Fibroblast of skin of back (primary cell): ENCODE measurements around the gene CAV1.

Experiments used
- DNase-seq: peaks from one replicate; pipeline ENCODE4 v3.0.0-alpha.2; 2013

Gene CAV1

DNA sequence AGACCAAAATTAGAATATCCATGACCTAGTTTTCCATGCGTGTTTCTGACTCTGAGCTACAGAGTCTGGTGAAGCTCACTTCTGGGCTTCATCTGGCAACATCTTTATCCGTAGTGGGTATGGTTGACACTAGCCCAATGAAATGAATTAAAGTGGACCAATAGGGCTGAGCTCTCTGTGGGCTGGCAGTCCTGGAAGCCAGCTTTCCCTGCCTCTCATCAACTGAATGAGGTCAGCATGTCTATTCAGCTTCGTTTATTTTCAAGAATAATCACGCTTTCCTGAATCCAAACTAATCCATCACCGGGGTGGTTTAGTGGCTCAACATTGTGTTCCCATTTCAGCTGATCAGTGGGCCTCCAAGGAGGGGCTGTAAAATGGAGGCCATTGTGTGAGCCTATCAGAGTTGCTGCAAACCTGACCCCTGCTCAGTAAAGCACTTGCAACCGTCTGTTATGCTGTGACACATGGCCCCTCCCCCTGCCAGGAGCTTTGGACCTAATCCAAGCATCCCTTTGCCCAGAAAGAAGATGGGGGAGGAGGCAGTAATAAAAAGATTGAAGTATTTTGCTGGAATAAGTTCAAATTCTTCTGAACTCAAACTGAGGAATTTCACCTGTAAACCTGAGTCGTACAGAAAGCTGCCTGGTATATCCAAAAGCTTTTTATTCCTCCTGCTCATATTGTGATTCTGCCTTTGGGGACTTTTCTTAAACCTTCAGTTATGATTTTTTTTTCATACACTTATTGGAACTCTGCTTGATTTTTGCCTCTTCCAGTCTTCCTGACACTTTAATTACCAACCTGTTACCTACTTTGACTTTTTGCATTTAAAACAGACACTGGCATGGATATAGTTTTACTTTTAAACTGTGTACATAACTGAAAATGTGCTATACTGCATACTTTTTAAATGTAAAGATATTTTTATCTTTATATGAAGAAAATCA lies 35.5 kb downstream of the CAV1 start:
- peak; percentile 25 for DNase-seq

DNA sequence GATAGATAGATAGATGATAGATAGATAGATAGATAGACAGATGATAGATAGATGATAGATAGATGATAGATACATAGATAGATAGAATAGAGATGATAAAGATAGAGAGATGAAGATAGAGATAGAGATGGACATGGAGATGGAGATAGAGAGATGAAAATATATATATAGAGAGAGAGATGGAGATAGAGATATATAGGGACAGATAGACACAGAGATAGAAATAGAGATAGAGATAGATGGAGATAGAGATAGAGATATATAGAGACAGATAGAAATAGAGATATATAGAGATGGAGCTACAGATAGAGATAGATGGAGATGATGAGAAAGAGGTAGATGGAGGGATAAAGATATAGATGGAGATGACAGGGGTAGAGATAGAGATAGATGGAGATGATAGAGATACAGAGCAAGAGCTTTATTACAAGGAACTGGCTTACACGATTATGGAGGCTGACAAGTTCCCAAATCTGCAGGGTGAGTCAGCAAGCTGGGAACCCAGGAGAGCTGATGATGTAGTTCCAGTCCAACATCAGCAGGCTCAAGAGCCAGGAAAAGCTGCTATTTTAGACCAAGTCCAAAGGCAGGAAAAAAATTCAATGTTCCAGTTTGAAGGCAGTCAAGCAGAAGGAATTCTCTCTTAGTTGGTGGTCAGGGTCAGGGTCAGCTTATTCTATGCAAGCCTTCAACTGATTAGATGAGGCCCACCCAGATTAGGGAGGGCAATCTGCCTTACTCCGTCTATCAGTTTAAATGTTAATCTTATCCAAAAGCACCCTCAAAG lies 37.1 kb downstream of the CAV1 start:
- DNase-seq: peak; percentile 71

DNA sequence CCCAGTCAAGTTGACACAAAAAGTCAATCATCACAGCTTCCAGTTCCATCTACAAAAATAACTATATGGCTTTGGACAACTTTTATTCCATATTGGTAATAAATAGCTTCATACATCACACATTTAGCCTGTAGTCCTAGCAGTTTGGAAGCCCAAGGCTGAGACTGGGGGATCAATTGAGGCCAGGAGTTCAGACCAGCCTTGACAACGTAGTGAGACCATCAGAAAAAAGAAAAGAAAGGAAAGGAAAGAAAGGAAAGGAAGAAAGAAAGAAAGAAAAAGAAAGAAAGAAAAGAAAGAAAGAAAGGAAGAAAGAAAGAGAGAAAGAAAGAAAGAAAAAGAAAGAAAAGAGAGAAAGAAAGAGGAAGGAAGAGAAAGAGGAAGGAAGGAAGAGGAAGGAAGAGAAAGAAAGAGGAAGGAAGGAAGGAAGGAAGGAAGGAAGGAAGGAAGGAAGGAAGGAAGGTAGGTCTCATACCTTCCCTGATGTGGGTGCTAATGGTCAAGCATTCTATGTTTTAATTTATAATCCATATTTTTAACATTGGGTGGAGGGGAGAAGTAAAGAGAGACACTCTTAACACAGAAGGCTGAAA lies 37.8 kb downstream of the CAV1 start:
- DNase-seq: no peak

- DNase-seq: peak; percentile 59
These were observed 41.1 kb downstream of the CAV1 start for GRCh38 chr7:116565981-116566380.

- no peak for DNase-seq
These were observed 41.8 kb downstream of the CAV1 start for GRCh38 chr7:116566666-116567065.

DNA sequence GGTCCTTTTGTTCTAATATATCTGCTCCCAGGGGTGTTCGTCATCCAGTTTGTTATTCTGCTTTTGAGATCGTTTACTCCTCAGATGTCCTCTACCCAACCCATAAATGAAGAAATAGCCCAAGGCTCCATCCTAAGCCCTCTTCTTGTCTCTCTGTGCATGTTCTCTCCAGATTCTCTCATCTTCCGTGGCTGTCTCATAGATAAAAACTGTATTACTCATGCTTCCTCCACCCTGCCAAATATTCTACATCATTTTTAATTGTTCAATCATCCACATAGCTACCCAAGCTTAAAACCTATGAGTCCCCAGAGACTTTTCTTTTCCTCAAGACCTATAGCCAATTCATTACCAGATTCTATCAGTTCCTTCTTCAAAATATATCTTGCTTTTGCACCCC lies 44.9 kb downstream of the CAV1 start:
- DNase-seq: peak; percentile 98

- DNase-seq: peak; percentile 34
These were observed 45.5 kb downstream of the CAV1 start for GRCh38 chr7:116570306-116570705.

GRCh38 chr7:116571037-116571436 lies 46.2 kb downstream of the CAV1 start:
- peak; percentile 95 for DNase-seq

- DNase-seq: no peak
These were observed 46.7 kb downstream of the CAV1 start for GRCh38 chr7:116571552-116571951.

- DNase-seq: no peak
These were observed 47.2 kb downstream of the CAV1 start for GRCh38 chr7:116572036-116572435.

- no peak for DNase-seq
These were observed 48.7 kb downstream of the CAV1 start for GRCh38 chr7:116573541-116573940.

- peak; percentile 37 for DNase-seq
These were observed 49.4 kb downstream of the CAV1 start for GRCh38 chr7:116574025-116574822.

DNA sequence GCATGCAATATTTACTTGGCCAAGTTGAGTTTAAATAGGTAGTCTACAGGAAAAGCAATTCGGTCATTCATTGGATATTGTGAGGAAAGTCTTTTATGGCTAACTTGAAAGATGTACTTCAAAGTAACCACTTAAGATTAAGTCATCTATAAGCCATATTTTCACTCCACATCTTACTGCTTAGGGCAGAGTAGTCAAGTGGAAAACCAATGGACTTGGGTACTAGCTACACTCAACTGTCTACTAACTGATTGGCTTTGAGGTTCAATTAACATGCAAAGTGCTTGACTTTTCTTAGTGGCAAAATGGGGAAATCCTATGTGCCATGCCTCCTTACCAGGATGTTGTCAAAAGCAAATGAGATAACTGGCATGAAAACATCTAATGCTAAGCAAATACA lies 51.0 kb downstream of the CAV1 start:
- no peak for DNase-seq

DNA sequence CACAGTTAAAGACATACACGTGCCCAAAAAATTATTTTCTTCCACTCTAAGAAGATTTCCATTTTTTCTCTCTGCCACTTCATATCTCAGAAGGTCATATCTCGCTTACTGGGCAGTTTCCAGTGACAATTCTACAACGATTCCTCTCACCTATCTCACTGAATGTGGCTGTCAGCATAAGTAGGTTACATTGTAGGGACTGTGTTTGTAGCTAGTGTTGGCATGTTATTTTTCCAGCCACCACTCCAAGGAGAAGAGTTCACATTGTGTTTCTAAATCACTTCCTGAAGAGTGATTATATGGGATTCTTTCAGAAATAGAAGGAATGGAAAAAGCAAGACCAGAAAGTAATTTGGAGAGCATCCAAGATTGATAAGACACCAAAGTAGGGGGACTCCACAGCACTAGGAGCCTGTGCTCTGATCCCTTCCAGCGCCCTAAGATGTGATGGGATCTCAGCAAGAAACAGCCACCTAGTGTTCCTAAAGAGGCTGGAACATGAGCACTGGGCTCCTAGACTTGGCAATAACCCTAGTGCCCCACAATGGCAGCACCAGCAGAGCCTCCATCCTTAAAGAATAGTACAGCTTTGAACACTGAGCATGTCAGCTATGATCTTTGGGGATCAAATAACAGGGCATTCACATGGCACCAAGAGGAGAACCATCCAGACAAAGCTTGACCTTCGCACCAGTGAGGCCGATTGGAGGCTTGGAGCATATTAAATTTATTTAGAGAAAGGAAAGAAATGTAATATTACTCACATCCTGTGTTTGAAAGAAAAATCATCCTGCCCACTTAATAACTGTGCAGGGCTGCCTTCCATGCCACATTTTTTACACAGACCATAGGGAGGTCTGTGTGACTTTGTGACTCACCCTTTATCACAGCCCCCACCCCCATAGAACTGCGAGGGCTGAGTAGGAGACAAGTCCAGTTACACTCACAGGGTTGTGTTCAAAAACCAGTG lies 51.8 kb downstream of the CAV1 start:
- peak; percentile 99 for DNase-seq

- no peak for DNase-seq
These were observed 52.6 kb downstream of the CAV1 start for GRCh38 chr7:116577320-116577871.

DNA sequence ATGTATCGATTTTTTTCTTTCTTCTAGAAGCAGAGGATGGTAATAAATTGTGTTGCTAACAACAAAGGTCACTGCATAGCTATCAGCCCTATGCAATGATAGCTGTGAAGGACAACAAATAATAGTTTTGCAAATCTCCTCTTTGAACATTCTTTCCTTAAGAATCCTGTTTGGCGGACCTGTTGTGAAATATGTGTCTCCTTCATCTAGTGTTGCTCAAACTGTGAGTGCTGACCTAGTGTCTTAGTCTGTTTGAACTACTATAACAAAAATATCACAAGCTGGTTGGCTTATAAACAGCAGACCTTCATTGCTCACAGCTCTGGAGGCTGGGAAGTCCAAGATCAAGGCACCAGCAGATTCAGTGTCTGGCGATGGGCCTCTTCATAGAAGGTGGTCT lies 53.7 kb downstream of the CAV1 start:
- DNase-seq: no peak

- no peak for DNase-seq
These were observed 54.5 kb downstream of the CAV1 start for GRCh38 chr7:116579322-116579721.

DNA sequence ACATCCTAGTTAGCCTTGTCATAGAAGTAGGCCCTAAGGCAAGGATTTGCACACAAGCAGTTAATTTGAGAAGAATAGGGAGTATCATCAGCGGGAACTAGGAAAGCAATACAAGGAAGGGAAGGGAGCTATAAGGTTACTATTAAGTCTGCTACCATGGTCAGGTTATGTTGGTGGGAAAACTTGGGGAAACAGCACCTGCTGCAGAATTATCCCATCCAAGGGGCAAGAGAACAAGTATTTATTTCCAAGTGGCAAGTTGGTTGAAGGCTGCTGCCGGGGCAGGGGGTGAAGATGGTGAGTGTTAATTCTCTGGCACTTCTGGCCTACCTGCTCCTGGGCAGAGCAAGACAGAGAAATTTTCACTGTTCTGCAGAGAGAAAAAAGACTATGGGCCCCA lies 55.0 kb downstream of the CAV1 start:
- DNase-seq: no peak

GRCh38 chr7:116582164-116582732 lies 57.4 kb downstream of the CAV1 start:
- DNase-seq: peak; percentile 87

DNA sequence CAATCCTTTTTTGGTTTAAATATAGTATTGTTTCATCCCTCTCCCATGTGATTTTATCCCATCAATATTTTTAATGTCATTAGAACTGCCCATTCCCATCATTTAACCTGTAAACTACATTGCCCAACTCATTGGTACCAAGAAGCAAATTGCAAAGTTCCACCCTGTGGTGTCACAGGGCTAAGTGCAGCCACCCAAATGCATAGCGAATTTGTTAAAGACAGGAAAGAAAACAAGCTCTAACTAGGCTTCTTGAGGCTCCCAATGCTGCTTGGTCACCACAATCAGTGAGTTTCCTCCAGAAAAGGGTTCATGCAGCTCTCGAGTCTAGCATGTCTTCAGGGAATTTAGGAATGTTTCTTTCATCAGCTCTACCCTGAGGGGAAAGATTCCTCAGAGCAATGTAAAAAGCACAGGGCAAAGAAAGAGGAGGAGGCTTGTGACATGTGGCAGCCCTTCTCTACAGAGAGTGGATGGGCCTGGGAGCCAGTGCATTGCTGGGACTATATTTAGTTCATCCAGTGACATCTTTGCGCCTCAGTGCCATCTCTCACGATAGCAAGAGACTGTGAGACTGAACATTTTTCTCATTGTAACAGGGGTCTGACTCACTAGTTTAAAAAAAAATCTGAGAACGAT lies 58.1 kb downstream of the CAV1 start:
- peak; percentile 100 for DNase-seq
